GM23338 (cell line): ENCODE data around the gene LYSMD3. TPM values are rescaled to one million over a fixed set of nuclear protein-coding genes. Genes with fewer than 3 reads are reported as not detected.

Experiments used
- ATAC-seq: fragments of 200-7000 bp; cut with Tn5 transposase; 3 replicates; pipeline ENCODE4 v1.9.1; 2020
- DNase-seq: peaks from one replicate; pipeline ENCODE4 v3.0.0-alpha.2; 2015; ENCODE audit warnings: low spot score
- H2AFZ ChIP-seq: fragments of 200-600 bp; sonication (generic); 2 replicates; pipeline ENCODE4 v1.8.0; 2016; ENCODE audit warnings: antibody characterized with exemption, mild to moderate bottlenecking, moderate library complexity
- H3F3A ChIP-seq: fragments of 200-600 bp; sonication (generic); replicated peaks from 2 replicates; pipeline ENCODE4 v1.8.0; 2017; ENCODE audit warnings: antibody characterized with exemption, mixed run types, low read depth
- H3K27ac ChIP-seq: fragments of 200-600 bp; sonication (generic); 2 replicates; pipeline ENCODE4 v1.6.1; 2016; ENCODE audit warnings: low read depth
- H3K27me3 ChIP-seq: fragments of 200-600 bp; sonication (generic); 2 replicates; pipeline ENCODE4 v1.8.0; 2016; ENCODE audit warnings: mild to moderate bottlenecking, mixed run types, moderate library complexity; ENCODE audit not compliant: insufficient read depth
- H3K36me3 ChIP-seq: fragments of 200-600 bp; sonication (generic); 2 replicates; pipeline ENCODE4 v1.8.0; 2016; ENCODE audit warnings: mild to moderate bottlenecking; ENCODE audit not compliant: insufficient read depth
- H3K4me1 ChIP-seq: fragments of 200-600 bp; sonication (generic); 2 replicates; pipeline ENCODE4 v1.8.0; 2016; ENCODE audit warnings: mild to moderate bottlenecking, moderate library complexity; ENCODE audit not compliant: insufficient read depth
- H3K4me2 ChIP-seq: fragments of 200-600 bp; sonication (generic); 2 replicates; pipeline ENCODE4 v1.7.1; 2017; ENCODE audit warnings: mixed run types
- H3K4me3 ChIP-seq: fragments of 200-600 bp; sonication (generic); 2 replicates; pipeline ENCODE4 v1.6.1; 2016; ENCODE audit warnings: mixed run types
- H3K79me2 ChIP-seq: fragments of 200-600 bp; sonication (generic); replicated peaks from 2 replicates; pipeline ENCODE4 v1.8.0; 2017; ENCODE audit warnings: mild to moderate bottlenecking; ENCODE audit not compliant: insufficient read depth
- H3K9me2 ChIP-seq: fragments of 200-600 bp; sonication (generic); 2 replicates; pipeline ENCODE4 v1.8.0; 2017; ENCODE audit not compliant: insufficient read depth
- H4K20me1 ChIP-seq: fragments of 200-600 bp; sonication (generic); replicated peaks from 2 replicates; pipeline ENCODE4 v1.8.0; 2017; ENCODE audit warnings: mild to moderate bottlenecking; ENCODE audit not compliant: insufficient read depth
- H3K27ac Mint-ChIP-seq: 2 replicates; pipeline ENCODE4 v1.8.0; 2020; ENCODE audit warnings: inconsistent platforms, mild to moderate bottlenecking, moderate library complexity, mixed read lengths
- H3K27me3 Mint-ChIP-seq: 3 replicates; pipeline ENCODE4 v1.8.0; 2022; ENCODE audit warnings: low read depth, mild to moderate bottlenecking, moderate library complexity, mixed read lengths, inconsistent platforms; ENCODE audit not compliant: insufficient read depth, poor library complexity
- H3K36me3 Mint-ChIP-seq: 3 replicates; pipeline ENCODE4 v1.8.0; 2021; ENCODE audit warnings: low read depth, mild to moderate bottlenecking, inconsistent platforms, moderate library complexity, mixed read lengths
- H3K4me1 Mint-ChIP-seq: 3 replicates; pipeline ENCODE4 v1.8.0; 2020; ENCODE audit warnings: mild to moderate bottlenecking, inconsistent platforms, mixed read lengths
- H3K4me3 Mint-ChIP-seq: 3 replicates; pipeline ENCODE4 v1.8.0; 2021; ENCODE audit warnings: moderate library complexity, mild to moderate bottlenecking, inconsistent platforms, mixed read lengths
- H3K9me3 Mint-ChIP-seq: 3 replicates; pipeline ENCODE4 v1.8.0; 2020; ENCODE audit warnings: moderate library complexity, mild to moderate bottlenecking, inconsistent platforms, mixed read lengths
- CREB1 ChIP-seq: fragments of 250-450 bp; sonication (Bioruptor Pico); IDR thresholded peaks from 2 replicates; pipeline ENCODE4 v1.5.0; 2020; ENCODE audit warnings: low read depth, mild to moderate bottlenecking, moderate library complexity
- CTCF ChIP-seq, 2 experiments: fragments of 200-600 bp in 1 of 2; sonication (generic) in 1 of 2; conservative IDR thresholded peaks; 2 replicates each; pipeline versions ENCODE4 v1.5.1 to v1.6.1; 2016 to 2017; ENCODE audit warnings: antibody characterized with exemption in 2 of 2, low read depth in 2 of 2, mild to moderate bottlenecking in 2 of 2, moderate library complexity in 1 of 2
- JUNB ChIP-seq: IDR thresholded peaks from one replicate; pipeline ENCODE4 v1.6.1; 2016; ENCODE audit warnings: antibody characterized with exemption; ENCODE audit not compliant: unreplicated experiment
- NANOG ChIP-seq: IDR thresholded peaks from 2 replicates; pipeline ENCODE4 v1.6.1; 2016; ENCODE audit warnings: antibody characterized with exemption, borderline replicate concordance
- ZNF331 ChIP-seq: fragments of 250-450 bp; sonication (Bioruptor Pico); IDR thresholded peaks from 2 replicates; pipeline ENCODE4 v1.5.0; 2020; ENCODE audit warnings: low read depth, mild to moderate bottlenecking, moderate library complexity
- ZNF462 ChIP-seq: fragments of 250-450 bp; sonication (Bioruptor Pico); IDR thresholded peaks from 2 replicates; pipeline ENCODE4 v1.5.0; 2020; ENCODE audit warnings: mild to moderate bottlenecking, moderate library complexity
- polyA plus RNA-seq: library from polyadenylated mRNA; unstranded; fragments of >200 nt; fragmentation: Nextera tagmentation; extraction: Ambion mirVana; gene quantifications from 2 replicates; pipeline ENCODE4 v1.2.1, GENCODE V29; 2016
- total RNA-seq: library from RNA; depleted of rRNA; stranded (reverse); fragments of >200 nt; shearing (Covaris generic); gene quantifications from 2 replicates; pipeline ENCODE4 v1.2.3, GENCODE V29; 2014

Gene LYSMD3
- total and polyA plus RNA-seq, 2 experiments from 2014 or later: 10.7 to 19.6 TPM

GRCh38 chr5:90506221-90506620, 23.2 kb downstream of the LYSMD3 start (continued):
- TF ChIP-seq ZNF462 (CRISPR knock-in tag) (no peak), CTCF (conservative IDR thresholded peaks at IDR 0.05; ENCODE audit: low read depth in 2 of 2) (no peak), CREB1 (CRISPR knock-in tag) (no peak), ZNF331 (no peak), NANOG (no peak)

- ATAC-seq (no peak), DNase-seq (no peak)
- Mint-ChIP-seq H3K27ac (no peak overlapping the region), H3K4me3 (no peak overlapping the region), H3K36me3 (peaks cover 61% of the 10 kb centered on the region), H3K4me1 (no peaks in the 10 kb centered on the region; the same call in 2 of the 3 replicates), H3K27me3 (no peaks in the 10 kb centered on the region), H3K9me3 (no peaks in the 10 kb centered on the region)
- H3K27me3 ChIP-seq: no peaks in the 10 kb centered on the region
- no peaks in the 10 kb centered on the region for H3K79me2 ChIP-seq
- H3K27ac ChIP-seq: no peak overlapping the region
- no peak overlapping the region for H3K4me2 ChIP-seq
- no peaks in the 10 kb centered on the region for H3K4me1 ChIP-seq
- H3K9me2 ChIP-seq: no peaks in the 10 kb centered on the region
- H3F3A ChIP-seq: no peaks in the 10 kb centered on the region
- no peaks in the 10 kb centered on the region for H4K20me1 ChIP-seq
- no peak overlapping the region for H3K4me3 ChIP-seq
- H3K36me3 ChIP-seq: peaks cover 58% of the 10 kb centered on the region
- no peak overlapping the region for H2AFZ ChIP-seq
- no peak for TF ChIP-seq CTCF (conservative IDR thresholded peaks at IDR 0.05; ENCODE audit: low read depth in 2 of 2)
- TF ChIP-seq JUNB: no peak
Measured at GRCh38 chr5:90504743-90505142, 24.6 kb downstream of the LYSMD3 start.
